ENCODE measurements around the gene NARS2. TPM values are rescaled to one million over a fixed set of nuclear protein-coding genes. Genes with fewer than 3 reads are reported as not detected.

The NARS2 gene
- total RNA-seq, 1 donor from 2014 or later, result 19.1 TPM

DNA sequence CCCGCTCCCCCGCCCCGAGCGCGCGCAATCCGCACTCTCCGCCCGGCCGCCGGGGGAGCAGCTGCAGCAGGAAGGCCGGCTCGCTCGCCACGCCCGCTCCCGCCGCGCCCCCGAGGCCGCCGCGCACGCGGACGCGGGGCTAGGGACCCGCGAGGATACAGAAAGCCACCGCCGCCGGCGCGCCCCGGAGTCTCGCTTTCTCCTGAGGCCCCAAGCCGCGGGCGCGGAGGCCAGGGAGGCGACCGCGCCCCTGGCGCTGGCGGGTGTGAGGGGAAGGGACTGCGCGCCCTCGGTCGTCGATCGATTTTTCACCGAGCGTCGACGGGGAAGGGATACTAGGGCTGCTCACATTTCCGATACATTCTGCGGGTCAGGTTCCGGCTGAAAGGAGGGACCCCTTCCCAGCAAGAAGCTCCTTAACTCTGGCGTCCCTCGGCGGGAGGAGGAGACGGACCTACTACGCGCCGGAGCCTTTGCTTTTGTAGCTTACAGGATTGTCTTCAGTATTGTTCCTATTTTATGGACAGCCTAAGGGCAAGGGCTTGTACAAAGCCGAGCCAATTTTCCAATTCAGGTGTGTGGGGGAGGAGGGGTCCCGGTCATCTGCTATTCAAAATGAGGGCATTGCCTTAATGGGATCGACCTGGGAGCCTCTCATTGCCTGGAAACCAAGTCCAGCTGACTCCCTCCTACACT, 156.6 kb downstream of the NARS2 start:
- intact Hi-C loops (cut with micrococcal nuclease), result loop anchor here (1.0 to 5.0 kb wide), 9 partner anchors 15 to 341 kb away; partner anchors contain the start of genes ALG8, KCTD21, NDUFC2 and USP35

DNA sequence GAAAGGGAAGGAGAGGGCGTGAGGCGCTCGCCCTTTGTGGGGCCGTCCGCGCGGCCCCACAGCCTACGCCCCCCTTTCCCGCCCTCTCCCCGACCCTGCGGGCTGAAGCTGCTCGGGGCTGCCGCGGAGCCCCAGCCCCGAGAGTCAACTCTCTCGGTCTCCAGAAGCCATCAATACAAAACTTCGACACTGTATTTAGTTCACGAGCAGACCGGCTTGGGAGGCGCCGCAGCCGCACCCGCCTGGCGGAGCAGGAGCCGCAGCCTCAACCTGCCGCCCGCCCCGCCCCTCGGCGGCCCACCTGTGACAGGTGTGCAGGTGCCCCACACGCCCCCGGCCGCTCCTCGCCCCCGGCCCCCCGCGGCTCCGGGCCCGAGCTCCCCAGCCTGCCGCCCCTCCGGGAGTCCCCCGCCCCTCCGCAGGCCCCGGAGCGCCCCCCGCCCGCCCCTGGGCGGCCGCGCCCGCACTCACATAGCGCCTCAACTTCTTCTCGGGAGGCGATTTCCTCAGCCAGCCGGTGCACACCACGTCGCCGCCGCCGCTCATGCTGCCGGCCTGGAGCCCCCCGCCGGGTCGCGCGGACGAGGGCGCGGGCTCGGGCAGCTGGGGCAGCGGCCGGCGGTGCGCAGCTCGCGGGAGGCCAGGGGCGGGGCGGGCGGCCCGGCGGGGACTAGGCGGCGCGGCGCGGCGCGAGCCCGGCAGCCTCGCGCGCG, 157.3 kb downstream of the NARS2 start, which contains the start of gene GAB2:
Gene GAB2, minus strand, starts transcription at position 646 of the 713 bp plus-strand sequence. Its CDS starts 100 bp downstream, at position 546.
- intact Hi-C loops (cut with micrococcal nuclease), result loop anchor here (1.0 to 5.0 kb wide), 7 partner anchors 15 to 340 kb away; partner anchors contain the start of genes ALG8, KCTD21, NDUFC2 and USP35

DNA sequence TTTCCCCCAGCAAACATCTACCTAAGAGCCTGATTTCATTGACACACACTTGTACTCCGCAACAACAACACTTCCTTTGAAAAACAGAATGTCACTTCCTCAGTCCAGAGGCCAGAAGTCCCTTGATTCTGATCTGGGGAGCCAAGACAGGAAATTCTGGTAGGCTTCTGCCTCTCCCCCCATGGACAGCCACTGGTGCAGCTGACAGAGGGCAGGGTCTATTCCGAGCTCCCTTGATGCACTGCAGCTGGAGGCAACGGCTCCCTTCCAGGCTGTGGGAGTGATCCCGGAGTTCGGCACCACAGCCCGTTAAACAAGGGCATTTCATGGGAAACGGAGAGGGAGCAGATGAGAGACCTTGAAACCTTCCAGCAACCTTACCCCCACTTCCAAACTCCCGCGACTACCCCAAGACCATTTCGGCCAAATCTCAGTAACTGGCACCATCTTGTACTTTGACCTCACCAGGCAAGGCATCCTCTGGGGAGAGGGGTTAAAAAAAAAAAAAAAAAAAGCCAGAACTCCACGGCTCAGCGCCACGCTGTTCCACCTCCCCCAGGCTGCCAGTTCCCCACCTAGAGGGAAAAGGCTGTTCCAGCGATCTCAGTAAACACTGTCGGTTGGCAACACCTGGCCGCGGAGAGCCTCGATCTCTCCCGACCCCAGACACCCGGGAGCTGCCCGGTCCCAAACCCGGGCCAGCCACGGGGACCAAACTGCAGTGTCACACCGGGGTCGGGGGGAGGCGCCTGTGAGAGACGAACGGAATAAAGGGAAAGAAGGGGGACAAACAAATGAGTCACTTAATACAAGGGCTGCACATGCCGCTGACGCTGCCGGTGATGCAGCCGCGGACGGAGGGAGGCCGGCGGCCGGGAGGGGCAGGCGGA, 158.1 kb downstream of the NARS2 start:
- intact Hi-C loops (cut with micrococcal nuclease), result loop anchor here (1.0 to 5.0 kb wide), 7 partner anchors 16 to 339 kb away; partner anchors contain the start of genes ALG8, KCTD21, NDUFC2 and USP35

DNA sequence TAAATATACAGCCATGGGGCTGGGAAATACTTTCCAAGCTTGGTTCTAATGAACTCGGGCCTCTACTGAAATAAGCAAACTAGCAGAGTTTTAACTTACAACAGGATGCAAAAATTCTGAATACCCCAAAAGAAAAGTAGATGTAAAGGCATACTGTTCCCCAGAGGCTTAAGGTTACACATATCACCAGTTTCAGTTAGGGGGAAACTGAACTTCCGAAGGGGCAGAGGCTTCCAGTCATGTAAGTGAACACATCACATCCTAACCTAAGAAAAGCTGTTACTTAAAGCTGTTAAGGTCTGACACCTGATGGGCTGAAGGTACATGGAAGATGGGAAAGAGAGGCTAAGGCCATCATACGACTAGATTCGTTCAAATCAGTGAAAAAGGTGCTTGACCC, 159.3 kb downstream of the NARS2 start:
- intact Hi-C loops (cut with micrococcal nuclease), result loop anchor here (2.0 to 5.0 kb wide), 3 partner anchors 19 to 338 kb away; partner anchors contain the start of gene NDUFC2

DNA sequence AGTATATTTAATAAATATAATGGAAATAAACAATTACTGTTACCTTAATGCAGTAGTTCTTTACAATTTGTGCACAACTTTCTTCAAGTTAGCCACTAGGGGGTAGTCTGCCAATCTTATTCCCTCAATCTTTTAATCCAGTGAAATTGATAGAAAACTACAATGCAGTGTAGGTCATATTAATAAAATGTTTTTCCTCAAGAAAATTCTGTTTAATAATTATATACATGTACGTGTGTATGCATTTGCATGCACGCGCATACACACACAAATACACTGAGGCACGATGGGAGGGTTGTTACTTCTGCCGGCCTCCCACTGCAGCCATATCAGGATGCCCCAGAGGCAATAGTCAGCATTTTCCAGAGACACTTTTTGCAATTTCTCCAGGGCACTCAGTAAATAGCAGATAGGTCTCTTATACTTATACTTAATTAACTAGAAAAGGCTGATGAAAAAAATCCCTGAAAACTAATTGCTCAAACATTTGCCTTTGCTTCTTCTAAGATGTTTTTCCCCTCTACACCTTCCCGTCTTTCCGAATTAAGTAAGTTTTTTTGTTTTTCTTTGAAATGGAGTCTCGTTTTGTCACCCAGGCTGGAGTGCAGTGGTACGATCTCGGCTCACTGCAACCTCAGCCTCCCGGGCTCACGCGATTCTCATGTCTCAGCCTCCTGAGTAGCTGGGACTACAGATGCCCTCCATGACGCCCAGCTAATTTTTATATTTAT, 160.2 kb downstream of the NARS2 start:
- intact Hi-C loops (cut with micrococcal nuclease), result loop anchor here (2.0 to 5.0 kb wide), 3 partner anchors 18 to 337 kb away; partner anchors contain the start of gene NDUFC2

DNA sequence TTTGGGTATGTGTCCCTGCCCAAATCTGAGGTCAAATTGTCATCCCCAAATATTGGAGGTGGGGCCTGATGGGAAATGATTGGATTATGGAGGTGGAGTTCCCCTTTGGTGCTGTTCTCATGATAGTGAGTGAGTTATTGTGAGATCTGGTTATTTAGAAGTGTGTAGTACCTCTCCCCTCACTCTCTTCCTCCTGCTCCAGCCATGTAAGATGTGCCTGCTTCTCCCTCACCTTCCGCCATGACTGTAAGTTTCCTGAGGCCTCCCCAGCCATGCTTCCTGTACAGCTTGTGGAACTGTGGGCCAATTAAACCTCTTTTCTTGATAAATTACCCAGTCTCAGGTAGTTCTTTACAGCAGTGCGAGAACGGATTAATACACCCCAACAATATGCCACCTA, 166.0 kb downstream of the NARS2 start:
- intact Hi-C loops (cut with micrococcal nuclease), result no loop called here

DNA sequence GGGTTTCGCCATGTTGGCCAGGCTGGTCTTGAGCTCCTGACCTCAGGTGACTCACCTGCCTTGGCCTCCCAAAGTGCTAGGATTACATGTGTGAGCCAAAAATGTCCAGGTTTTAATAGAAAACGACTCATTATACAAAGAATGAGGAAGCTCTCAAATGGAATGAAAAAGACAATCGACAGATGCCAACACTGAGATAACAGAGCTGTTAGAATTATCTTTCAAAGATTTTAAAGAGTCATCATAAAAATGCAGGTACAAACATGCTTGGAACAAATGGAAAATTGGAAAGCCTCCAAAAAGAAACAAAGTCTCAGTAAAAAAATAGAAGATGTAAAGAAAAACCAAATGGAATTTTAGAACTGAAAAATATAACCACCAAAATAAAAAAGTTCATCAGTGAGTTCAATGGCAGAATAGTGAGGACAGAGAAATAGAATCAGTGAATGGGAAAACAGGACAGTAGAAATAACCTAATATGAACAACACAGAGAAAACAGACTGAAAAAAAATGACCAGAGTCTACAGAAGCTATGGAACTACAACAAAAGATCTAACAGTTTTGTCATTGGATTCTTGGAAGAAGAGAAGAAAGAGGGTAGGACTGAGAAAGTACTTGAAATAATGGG, 168.0 kb downstream of the NARS2 start:
- intact Hi-C loops (cut with micrococcal nuclease), result no loop called here

DNA sequence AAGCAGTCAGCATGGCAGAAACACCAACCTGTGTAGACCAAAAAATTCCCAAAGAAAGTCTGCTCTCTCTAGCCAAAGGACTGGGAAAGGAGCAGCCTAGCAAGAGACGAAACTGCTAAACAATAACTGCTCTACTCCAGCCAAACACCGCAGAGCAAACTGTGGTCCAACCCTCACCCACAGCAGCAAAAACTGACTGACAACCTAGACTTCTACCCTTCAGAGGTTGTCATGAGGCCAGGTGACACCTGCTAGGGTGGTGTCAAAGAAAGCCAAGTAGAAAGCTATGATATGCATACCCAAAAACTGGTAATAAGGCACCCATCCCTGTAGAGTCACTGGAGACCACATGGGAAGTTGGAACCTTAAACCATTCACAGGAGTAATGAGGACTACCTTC, 168.9 kb downstream of the NARS2 start:
- intact Hi-C loops (cut with micrococcal nuclease), result no loop called here

DNA sequence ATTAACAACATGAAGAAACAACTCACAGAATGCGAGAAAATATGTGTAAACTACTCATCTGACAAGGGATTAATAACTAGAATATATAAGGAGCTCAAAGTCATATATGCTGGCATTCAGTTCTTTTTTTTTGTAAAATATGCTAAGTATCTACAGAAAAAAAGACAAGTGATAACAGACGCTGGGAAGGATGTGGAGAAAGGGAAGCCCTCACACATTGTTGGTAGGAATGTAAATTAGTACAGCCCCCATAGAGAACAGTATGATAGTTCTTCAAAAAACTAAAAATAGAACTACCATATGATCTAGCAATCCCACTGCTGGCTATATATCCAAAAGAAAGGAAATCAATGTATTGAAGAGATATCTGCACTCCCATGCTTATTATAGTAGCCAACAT, 170.9 kb downstream of the NARS2 start:
- intact Hi-C loops (cut with micrococcal nuclease), result no loop called here

DNA sequence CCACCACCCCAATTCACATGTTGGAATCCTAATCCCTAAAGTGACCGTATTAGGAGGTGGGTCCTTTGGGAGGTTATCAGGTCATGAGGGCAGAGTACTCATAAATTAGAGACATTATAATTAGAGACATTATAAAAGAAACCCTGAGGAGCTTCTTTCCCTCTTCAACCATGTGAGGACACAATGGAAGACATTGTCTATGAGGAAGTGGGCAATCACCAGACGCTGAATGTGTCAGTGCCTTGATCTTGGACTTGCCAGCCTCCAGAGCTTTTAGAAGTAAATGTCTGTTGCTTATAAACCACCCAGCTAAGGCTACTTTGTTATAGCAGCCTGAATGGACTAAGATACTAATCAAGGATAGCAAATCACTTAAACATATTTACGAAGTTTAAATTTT, 171.8 kb downstream of the NARS2 start:
- intact Hi-C loops (cut with micrococcal nuclease), result no loop called here

DNA sequence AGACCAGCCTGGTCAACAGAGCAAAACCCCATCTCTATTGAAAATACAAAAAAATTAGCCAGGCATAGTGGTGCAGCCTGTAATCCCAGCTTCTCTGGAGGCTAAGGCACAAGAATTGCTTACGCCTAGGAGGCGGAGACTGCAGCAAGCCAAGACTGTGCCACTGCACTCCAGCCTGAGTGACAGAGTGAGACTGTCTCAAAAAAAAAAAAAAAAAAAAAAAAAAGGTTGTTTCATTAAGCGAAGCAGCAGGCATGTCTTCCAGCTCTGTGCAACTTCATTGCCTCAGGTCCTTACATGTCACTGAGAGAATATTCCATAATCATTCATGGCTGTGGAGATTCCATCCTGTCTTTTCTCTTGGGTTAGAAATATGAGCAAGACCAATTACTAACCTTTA, 174.0 kb downstream of the NARS2 start:
- intact Hi-C loops (cut with micrococcal nuclease), result no loop called here

DNA sequence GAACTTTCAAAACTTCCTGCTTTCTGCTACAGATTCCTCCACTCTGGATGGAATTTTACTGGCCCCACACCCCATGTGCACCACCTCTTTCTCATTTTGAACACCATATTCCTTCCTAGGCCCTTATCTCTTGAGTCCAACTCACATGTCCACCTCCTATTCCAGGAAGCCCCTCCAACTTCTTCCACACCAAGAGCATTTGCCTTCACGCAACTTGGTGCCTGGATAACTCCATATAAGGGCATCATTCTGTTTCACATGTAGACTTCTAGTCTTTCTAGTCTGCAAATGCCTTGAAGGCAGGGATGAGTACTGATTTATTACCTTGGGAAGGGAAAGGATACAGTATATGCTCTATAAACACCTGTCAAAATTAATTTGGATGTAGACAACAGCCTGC, 174.5 kb downstream of the NARS2 start:
- intact Hi-C loops (cut with micrococcal nuclease), result no loop called here

DNA sequence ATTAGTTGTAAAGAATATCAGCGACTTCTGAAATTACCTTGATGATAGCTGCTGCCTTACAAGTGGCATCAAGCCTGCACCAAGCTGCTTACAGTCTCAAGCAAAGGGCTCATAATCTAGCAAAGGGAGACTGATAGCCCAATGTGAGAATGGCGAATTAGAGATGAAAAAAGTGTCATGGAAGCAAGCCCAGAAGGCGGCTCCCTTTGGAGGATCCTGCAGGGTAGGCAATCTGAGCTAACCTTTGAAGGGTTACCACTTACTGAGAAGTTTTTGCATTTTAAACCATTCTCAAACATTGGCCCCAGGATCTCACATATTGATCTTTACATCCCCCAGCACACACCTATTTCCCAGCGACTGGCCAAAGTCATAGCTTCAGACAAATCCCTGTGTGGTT, 175.5 kb downstream of the NARS2 start:
- intact Hi-C loops (cut with micrococcal nuclease), result no loop called here

DNA sequence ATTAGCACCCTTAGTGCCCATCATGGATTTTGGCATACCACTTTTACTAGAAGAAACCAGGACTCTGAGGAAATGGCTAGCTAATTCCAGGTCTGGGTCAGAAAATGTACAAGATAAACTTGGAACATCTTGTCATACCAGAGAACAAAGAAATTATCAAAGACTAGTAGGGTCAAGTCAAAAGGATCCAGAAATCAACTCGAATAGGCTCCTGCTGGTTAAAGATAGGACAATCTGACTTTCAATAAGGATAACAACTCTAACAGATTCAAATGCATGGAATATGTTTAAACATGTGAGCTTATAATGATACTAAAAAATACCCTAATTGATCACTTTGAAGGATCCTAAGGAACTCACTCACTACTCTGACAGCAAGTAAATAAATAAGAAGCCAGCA, 175.9 kb downstream of the NARS2 start:
- intact Hi-C loops (cut with micrococcal nuclease), result no loop called here

DNA sequence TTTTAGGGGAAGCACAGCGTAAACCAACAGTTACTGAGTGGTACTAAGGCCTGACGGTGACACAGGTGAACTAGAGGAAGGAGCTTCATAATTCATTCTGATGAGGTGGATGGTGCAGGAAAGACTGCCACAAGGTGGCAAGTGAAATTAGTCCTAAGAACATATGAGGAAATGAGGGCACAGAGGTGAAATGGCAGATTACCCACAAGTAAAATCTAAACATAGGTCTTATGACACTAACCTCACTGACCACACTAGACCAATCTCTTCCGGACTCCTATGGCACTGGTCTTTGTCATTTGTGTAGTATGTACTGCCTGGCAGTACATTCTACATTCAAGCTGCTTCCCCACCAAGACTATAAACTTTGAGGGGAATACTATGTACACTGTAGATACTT, 177.3 kb downstream of the NARS2 start:
- intact Hi-C loops (cut with micrococcal nuclease), result loop anchor here (1.0 to 2.0 kb wide), 2 partner anchors 17 to 105 kb away; no protein-coding TSS in a partner anchor

DNA sequence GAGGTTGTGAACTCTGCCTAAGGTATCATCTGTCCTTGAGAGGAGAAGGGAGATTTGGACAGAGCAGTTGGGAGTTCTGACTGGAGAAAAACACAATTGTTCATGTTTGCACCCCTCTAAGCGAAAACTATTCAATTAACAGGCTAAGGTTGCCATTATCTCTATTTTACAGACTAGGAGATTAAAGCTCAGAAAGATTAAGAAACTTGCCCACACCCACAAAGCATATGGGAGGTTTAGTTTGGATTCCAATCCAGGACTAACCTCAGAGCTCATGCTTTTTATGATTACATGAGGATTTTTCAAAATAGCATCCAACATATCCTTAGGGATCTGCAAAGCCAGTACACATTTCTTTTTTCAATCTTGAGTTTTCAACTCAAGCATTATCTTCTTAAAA, 179.1 kb downstream of the NARS2 start:
- intact Hi-C loops (cut with micrococcal nuclease), result no loop called here

DNA sequence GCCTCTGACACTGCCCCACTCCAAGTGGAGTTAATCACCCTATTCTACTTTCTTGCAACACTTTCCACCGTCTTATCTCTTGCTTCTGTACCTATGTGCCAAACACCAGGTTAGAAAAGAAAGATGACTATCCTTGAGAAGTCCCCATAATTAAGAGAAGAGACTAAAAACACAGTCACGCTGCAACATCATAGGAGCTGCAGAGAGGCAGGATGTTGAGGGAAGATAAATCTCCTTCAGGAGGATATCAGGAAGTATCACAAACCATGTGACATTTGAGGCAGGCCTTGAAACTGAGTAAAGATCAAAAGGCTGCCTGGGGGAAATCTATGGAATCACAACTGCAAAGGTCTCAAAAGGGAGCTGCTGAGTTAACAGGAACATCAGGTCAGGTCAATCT, 181.8 kb downstream of the NARS2 start:
- intact Hi-C loops (cut with micrococcal nuclease), result no loop called here

DNA sequence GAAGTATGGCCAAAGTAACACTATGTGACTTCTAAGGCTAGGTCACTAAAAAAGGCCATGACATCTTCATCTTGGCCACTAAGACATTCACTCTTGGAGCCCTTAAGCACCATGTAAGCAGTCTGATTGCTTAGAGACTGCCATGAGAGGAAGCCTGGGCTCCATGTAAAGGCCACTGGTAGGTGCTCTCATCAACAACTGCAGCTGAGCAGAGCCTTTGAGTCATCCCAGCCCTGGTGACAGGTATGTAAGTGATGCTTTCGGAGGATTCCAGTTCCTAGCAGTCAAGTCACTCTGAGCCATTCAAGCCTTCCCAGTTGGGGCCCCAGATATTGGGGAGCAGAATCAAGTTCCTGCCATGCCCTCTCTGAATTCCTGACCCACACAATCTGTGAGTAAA, 183.2 kb downstream of the NARS2 start:
- intact Hi-C loops (cut with micrococcal nuclease), result no loop called here

DNA sequence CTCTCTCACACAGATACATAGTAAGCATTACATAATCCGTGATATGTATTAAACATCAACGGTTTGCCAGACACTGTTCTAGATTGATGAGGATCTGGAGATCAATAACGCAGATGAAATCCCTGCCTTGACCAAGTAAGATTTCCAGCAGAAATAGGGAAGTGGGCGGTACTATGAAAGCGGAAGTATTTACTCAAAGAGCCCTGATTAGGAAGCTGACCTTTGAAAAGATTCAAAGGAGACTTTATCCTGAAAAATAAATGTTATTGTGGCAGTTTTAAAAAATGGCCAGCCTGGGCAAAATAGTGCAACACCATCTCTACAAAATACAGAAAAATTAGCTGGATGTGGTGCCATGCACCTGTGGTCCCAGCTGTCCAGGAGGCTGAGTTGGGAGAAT, 183.9 kb downstream of the NARS2 start:
- intact Hi-C loops (cut with micrococcal nuclease), result no loop called here
